WTC11 (cell line): Measurements from ENCODE around the gene CTDNEP1. TPM values are rescaled to one million over a fixed set of nuclear protein-coding genes. Genes with fewer than 3 reads are reported as not detected.

ENCODE experiments used
- ATAC-seq: fragments of 200-7000 bp; cut with Tn5 transposase; 2 replicates; pipeline ENCODE4 v1.10.0; 2021; ENCODE audit warnings: mild to moderate bottlenecking, moderate library complexity
- CTCF ChIA-PET: fragments of 300-600 bp; sonication (Branson Sonifier 250); formaldehyde crosslinking; loops from one replicate; lab custom pipeline; 2021; ENCODE audit warnings: antibody characterized with exemption; lab: Charles Lee
- POLR2A ChIA-PET: fragments of 350-600 bp; sonication (Branson Sonifier 250); formaldehyde crosslinking; loops from one replicate; lab custom pipeline; 2021; ENCODE audit warnings: antibody characterized with exemption; lab: Charles Lee
- DNase-seq: peaks from one replicate; pipeline ENCODE4 v3.0.0; 2021; ENCODE audit warnings: low spot score
- H3K27ac Mint-ChIP-seq: 2 replicates; pipeline ENCODE4 v1.8.0; 2021; ENCODE audit warnings: mixed read lengths
- H3K27me3 Mint-ChIP-seq: 2 replicates; pipeline ENCODE4 v1.8.0; 2021; ENCODE audit warnings: low read depth, mild to moderate bottlenecking, moderate library complexity, mixed read lengths
- H3K36me3 Mint-ChIP-seq: 2 replicates; pipeline ENCODE4 v1.8.0; 2021; ENCODE audit warnings: mixed read lengths
- H3K4me1 Mint-ChIP-seq: 2 replicates; pipeline ENCODE4 v1.8.0; 2022; ENCODE audit warnings: mixed read lengths
- H3K4me3 Mint-ChIP-seq: 2 replicates; pipeline ENCODE4 v1.8.0; 2021; ENCODE audit warnings: mild to moderate bottlenecking, moderate library complexity, mixed read lengths
- H3K9me3 Mint-ChIP-seq: 2 replicates; pipeline ENCODE4 v1.8.0; 2021; ENCODE audit warnings: mixed read lengths
- ATF2 ChIP-seq: sonication (generic); formaldehyde crosslinking; IDR thresholded peaks from 2 replicates; pipeline ENCODE4 v1.8.1; 2022; ENCODE audit warnings: low read depth, missing genetic modification reagents, borderline replicate concordance
- CDX4 ChIP-seq: fragments of 250-450 bp; sonication (Bioruptor Pico); IDR thresholded peaks from 2 replicates; pipeline ENCODE4 v1.9.0; 2021; ENCODE audit warnings: moderate library complexity, mild to moderate bottlenecking, inconsistent platforms, borderline replicate concordance
- CREM ChIP-seq: sonication (generic); formaldehyde crosslinking; IDR thresholded peaks from 2 replicates; pipeline ENCODE4 v1.8.1; 2022; ENCODE audit warnings: mild to moderate bottlenecking, missing genetic modification reagents, moderate library complexity
- EMX1 ChIP-seq: fragments of 250-450 bp; sonication (Bioruptor Pico); IDR thresholded peaks from 2 replicates; pipeline ENCODE4 v1.8.0; 2021; ENCODE audit warnings: mild to moderate bottlenecking
- ERG ChIP-seq: fragments of 250-450 bp; sonication (Bioruptor Pico); IDR thresholded peaks from 2 replicates; pipeline ENCODE4 v1.8.0; 2021; ENCODE audit warnings: mild to moderate bottlenecking
- JAZF1 ChIP-seq: fragments of 250-450 bp; sonication (Bioruptor Pico); IDR thresholded peaks from 2 replicates; pipeline ENCODE4 v1.9.0; 2021; ENCODE audit warnings: moderate library complexity, mild to moderate bottlenecking, inconsistent platforms
- MAX ChIP-seq: sonication (generic); formaldehyde crosslinking; IDR thresholded peaks from 2 replicates; pipeline ENCODE4 v1.8.0; 2022; ENCODE audit warnings: mild to moderate bottlenecking, missing genetic modification reagents
- MYBL2 ChIP-seq: sonication (generic); formaldehyde crosslinking; IDR thresholded peaks from 2 replicates; pipeline ENCODE4 v1.8.1; 2023; ENCODE audit warnings: mild to moderate bottlenecking, moderate library complexity, missing genetic modification reagents
- NFE2L1 ChIP-seq: sonication (generic); formaldehyde crosslinking; IDR thresholded peaks from 2 replicates; pipeline ENCODE4 v1.8.1; 2023; ENCODE audit warnings: missing genetic modification reagents
- NR2C2 ChIP-seq: sonication (generic); formaldehyde crosslinking; IDR thresholded peaks from 2 replicates; pipeline ENCODE4 v1.8.0; 2022; ENCODE audit warnings: mild to moderate bottlenecking, missing genetic modification reagents
- PREB ChIP-seq: sonication (generic); formaldehyde crosslinking; IDR thresholded peaks from 2 replicates; pipeline ENCODE4 v1.8.1; 2022; ENCODE audit warnings: mild to moderate bottlenecking, missing genetic modification reagents, moderate library complexity, borderline replicate concordance
- SP1 ChIP-seq: sonication (generic); formaldehyde crosslinking; conservative IDR thresholded peaks from 2 replicates; pipeline ENCODE4 v1.8.1; 2022; ENCODE audit warnings: missing genetic modification reagents
- TP53 ChIP-seq: sonication (generic); formaldehyde crosslinking; IDR thresholded peaks from 2 replicates; pipeline ENCODE4 v1.8.1; 2023; ENCODE audit warnings: mild to moderate bottlenecking, missing genetic modification reagents
- USF2 ChIP-seq: sonication (generic); formaldehyde crosslinking; IDR thresholded peaks from 2 replicates; pipeline ENCODE4 v1.8.1; 2023; ENCODE audit warnings: mild to moderate bottlenecking, missing genetic modification reagents, moderate library complexity
- ZBTB21 ChIP-seq: sonication (generic); formaldehyde crosslinking; IDR thresholded peaks from 2 replicates; pipeline ENCODE4 v1.8.1; 2023; ENCODE audit warnings: mild to moderate bottlenecking, missing genetic modification reagents, borderline replicate concordance
- ZNF121 ChIP-seq: sonication (generic); formaldehyde crosslinking; IDR thresholded peaks from 2 replicates; pipeline ENCODE4 v1.8.0; 2023; ENCODE audit warnings: missing genetic modification reagents
- ZNF138 ChIP-seq: sonication (generic); formaldehyde crosslinking; conservative IDR thresholded peaks from 2 replicates; pipeline ENCODE4 v1.8.1; 2022; ENCODE audit warnings: mild to moderate bottlenecking, moderate library complexity, missing genetic modification reagents
- ZNF281 ChIP-seq: sonication (generic); formaldehyde crosslinking; IDR thresholded peaks from 2 replicates; pipeline ENCODE4 v1.8.0; 2023; ENCODE audit warnings: mild to moderate bottlenecking, missing genetic modification reagents
- ZNF317 ChIP-seq: sonication (generic); formaldehyde crosslinking; IDR thresholded peaks from 2 replicates; pipeline ENCODE4 v1.8.1; 2023; ENCODE audit warnings: low read depth, mild to moderate bottlenecking, moderate library complexity, missing genetic modification reagents, borderline replicate concordance
- ZNF396 ChIP-seq: fragments of 250-450 bp; sonication (Bioruptor Pico); IDR thresholded peaks from 2 replicates; pipeline ENCODE4 v1.8.0; 2021; ENCODE audit warnings: mild to moderate bottlenecking, moderate library complexity, borderline replicate concordance
- ZNF512 ChIP-seq: sonication (generic); formaldehyde crosslinking; IDR thresholded peaks from 2 replicates; pipeline ENCODE4 v1.8.1; 2022; ENCODE audit warnings: missing genetic modification reagents, borderline replicate concordance
- ZNF532 ChIP-seq: fragments of 250-450 bp; sonication (Bioruptor Pico); IDR thresholded peaks from 2 replicates; pipeline ENCODE4 v1.9.0; 2021; ENCODE audit warnings: mild to moderate bottlenecking, borderline replicate concordance
- total RNA-seq: library from RNA; stranded (reverse); gene quantifications from 3 replicates; pipeline ENCODE4 v1.2.3, GENCODE V29; 2021

The CTDNEP1 gene
- total RNA-seq, 1 experiment from 2014 or later, result 127 TPM

- H3K4me3 Mint-ChIP-seq, result peak overlapping the region; percentile 71
- peaks cover 23% of the 10 kb centered on the region for H3K36me3 Mint-ChIP-seq
- peak; percentile 98 for DNase-seq
- POLR2A ChIA-PET, result interaction anchor here (0.5 kb wide), 1 partner anchor 37 kb away, joined by 3 read pairs; no protein-coding TSS in a partner anchor
- no peaks in the 10 kb centered on the region for H3K9me3 Mint-ChIP-seq
- no peaks in the 10 kb centered on the region for H3K27me3 Mint-ChIP-seq
- peaks cover 38% of the 10 kb centered on the region for H3K4me1 Mint-ChIP-seq
- CTCF ChIA-PET, result interaction anchor here (1.3 kb wide), 1 partner anchor 9 kb away, joined by 4 read pairs; no protein-coding TSS in a partner anchor
- H3K27ac Mint-ChIP-seq, result peak overlapping the region; percentile 78
- peak; percentile 81 for ATAC-seq
- TF ChIP-seq CDX4 (CRISPR knock-in tag) (no peak), NFE2L1 (no peak), MAX (CRISPR knock-in tag) (no peak), PREB (no peak), SP1 (CRISPR knock-in tag) (peak; percentile 93), ZNF121 (CRISPR knock-in tag) (no peak), ZBTB21 (CRISPR knock-in tag) (peak; percentile 86), TP53 (CRISPR knock-in tag) (no peak), MYBL2 (CRISPR knock-in tag) (no peak), ZNF532 (CRISPR knock-in tag) (no peak), ERG (CRISPR knock-in tag) (no peak), NR2C2 (CRISPR knock-in tag) (no peak), CREM (CRISPR knock-in tag) (peak; percentile 81; the same call in 1 of the 2 replicates), ATF2 (CRISPR knock-in tag) (no peak), ZNF317 (no peak), JAZF1 (CRISPR knock-in tag) (no peak), ZNF512 (CRISPR knock-in tag) (no peak), EMX1 (no peak), USF2 (CRISPR knock-in tag) (peak; percentile 34; the same call in 1 of the 2 replicates), ZNF138 (CRISPR knock-in tag) (no peak), ZNF396 (CRISPR knock-in tag) (no peak), ZNF281 (CRISPR knock-in tag) (no peak)
Measured at GRCh38 chr17:7204828-7205461, 46.6 kb downstream of the CTDNEP1 start.
